GM12892 (cell line): ENCODE data around the gene SNX32.

ENCODE experiments used
- POLR2A ChIP-seq: IDR thresholded peaks from 2 replicates; pipeline ENCODE4 v1.6.1; 2011; ENCODE audit warnings: low read depth, low read length, control low read depth
- TAF1 ChIP-seq: IDR thresholded peaks from 2 replicates; pipeline ENCODE4 v1.6.1; 2011; ENCODE audit warnings: low read depth, mild to moderate bottlenecking, control low read depth, low read length, borderline replicate concordance

- TF ChIP-seq POLR2A (no peak), TAF1 (no peak)
Measured at GRCh38 chr11:65817835-65818680, 15.7 kb upstream of the SNX32 start.
